HUDEP-2 (cell line): ENCODE measurements around the gene ECE1.

Experiments
- DNase-seq, 76 experiments: peaks; one replicate each; lab custom pipeline; 2025; ENCODE audit not compliant: unreplicated experiment in 76 of 76; lab: John Stamatoyannopoulos, UW

The ECE1 gene

GRCh38 chr1:21325731-21326387 is 35.6 kb upstream of the ECE1 start:
- DNase-seq = no peak

- peak in 2 of 76 experiments; percentile 36 to 51 for DNase-seq
Observed at GRCh38 chr1:21325231-21325718, 35.0 kb upstream of the ECE1 start.

- peak in 75 of 76 experiments; percentile 36 to 94 (median 87) for DNase-seq
Observed at GRCh38 chr1:21324368-21325141, 34.3 kb upstream of the ECE1 start.

DNA sequence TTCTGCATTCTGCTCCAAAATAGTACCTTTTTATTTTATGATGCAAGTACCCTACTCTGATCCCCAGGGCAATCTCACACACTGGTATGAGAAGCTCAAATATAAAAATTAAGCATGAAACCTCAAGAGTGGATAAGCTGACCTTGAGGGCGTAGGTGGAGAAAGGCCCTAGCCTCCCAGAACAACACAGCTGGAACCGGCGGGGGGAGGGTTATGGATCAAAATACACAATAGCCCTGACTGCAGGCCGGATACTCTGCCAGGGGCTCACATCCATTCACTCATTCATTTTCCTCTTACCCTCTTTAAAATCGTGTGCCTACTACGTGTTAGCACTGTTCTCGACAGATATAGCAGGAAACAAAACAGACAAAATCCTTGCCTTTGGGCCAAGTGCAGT is 32.8 kb upstream of the ECE1 start:
- DNase-seq = peak in 7 of 76 experiments; percentile 10 to 48 (median 30)

- DNase-seq = peak in 11 of 76 experiments; percentile 10 to 45 (median 23)
Observed at GRCh38 chr1:21322681-21323016, 32.4 kb upstream of the ECE1 start.

DNA sequence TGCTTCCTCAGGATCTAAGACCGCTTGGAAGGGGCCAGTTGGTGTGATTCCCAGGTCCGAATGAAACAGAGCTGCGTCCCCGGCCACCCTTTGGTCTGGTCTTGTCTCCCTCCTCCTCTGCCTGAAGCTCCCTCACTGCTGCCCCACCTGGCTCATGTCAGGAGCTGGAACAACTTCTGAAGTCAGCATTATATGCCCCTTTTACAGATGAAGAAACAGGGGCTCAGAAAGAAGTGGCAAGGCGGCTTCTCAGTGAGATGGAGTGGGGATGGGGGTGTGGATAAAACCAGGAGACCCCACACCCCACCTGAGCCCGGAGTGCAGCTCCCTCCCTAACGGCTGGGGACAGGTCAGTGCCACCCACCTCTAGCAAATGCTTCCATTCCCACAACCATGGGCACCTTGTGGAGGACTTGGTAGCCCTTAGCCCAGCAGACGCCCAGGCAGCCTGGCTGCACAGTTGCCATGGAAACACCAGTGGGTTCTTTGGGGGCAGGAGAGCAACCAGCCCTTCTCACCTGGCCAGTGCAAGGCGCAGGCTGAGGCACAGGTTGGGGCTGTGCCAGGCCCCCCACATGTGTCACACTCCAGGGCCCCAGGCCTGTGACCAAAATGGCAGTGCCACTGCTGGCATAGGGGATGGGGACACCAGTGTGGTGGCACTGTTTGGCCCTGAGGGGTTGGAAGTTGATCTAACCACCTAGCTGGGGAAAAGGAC is 31.9 kb upstream of the ECE1 start:
- peak in 4 of 76 experiments; percentile 15 to 33 (median 23) for DNase-seq

GRCh38 chr1:21320410-21321108 is 30.3 kb upstream of the ECE1 start:
- DNase-seq = peak in 54 of 76 experiments; percentile 22 to 75 (median 45)

DNA sequence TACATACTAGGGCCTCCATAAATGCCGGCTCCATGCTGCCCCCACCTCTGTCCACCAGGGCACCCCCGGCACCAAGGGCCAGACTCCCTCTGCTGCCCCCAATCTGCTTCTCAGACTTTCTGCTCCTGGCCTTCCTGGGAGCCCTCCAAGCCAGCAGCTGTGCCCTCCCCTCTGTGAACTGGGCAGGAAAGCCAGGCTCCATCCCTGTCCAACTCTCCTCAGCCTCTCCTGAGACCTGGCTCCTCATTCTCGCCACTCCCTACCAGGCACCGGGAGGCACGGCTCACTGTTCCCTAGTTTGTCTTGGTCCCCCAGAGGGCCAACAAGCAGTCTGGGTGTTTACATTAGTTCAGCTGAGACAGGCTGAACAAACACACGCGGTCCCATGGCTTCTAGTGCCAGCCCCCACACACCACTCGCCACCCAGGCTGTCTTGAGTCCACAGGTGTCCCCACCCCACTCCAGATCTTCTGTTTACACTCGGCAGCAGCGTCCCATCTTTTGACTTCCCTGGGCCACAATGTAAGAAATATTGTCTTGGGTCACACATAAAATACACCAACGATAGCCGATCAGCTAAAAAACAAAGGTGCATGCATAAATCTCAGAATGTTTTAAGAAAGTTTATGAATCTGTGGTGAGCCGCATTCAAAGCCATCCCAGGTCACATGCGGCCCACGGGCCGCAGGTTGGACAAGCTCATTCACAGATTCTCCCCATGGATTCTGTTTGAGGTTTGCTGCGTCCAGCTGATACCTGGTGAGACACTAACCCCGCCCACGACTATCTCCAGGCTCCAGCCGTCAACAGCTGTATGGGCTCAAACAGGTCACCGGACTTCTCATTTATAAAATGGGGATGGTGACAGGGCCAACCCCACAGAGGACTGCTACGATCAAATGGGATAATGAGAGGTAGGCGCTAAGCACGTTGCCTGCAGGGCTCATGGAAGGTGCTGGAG is 29.5 kb upstream of the ECE1 start:
- peak in 73 of 76 experiments; percentile 23 to 85 (median 58) for DNase-seq

- peak in 35 of 76 experiments; percentile 6 to 68 (median 29) for DNase-seq
Observed at GRCh38 chr1:21318714-21319159, 28.5 kb upstream of the ECE1 start.

DNA sequence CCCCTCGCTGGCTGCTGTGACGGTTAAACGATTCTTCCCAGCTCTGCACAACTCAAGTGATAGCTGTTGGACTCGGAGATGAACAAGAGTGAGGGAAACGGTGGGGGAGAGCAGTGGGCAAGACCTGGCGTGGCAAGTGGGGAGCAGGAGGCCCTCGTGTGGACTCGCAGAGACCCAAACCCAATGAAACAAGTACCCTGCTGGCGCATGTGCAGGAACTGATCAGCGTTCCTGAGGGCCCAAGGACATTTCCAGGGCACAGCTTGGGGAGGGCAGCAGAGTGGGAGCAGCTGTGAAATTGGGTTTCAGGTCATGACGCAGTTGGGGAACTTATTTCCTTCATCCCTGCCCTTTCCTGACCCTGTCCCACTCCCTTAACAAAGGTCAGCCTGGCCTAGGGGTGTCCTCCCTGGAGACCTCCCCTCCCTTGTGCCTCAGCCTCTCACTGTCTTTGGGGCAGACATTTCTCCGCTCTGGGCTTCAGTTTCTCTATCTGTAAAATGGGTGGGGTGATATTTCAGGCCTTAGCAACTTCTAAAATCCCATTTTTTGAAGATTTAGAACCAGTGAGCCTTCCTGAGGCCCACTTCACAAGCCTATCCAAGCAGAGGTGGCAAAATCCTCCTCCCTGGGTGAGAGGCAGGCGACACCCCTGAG is 27.9 kb upstream of the ECE1 start:
- no peak for DNase-seq

DNA sequence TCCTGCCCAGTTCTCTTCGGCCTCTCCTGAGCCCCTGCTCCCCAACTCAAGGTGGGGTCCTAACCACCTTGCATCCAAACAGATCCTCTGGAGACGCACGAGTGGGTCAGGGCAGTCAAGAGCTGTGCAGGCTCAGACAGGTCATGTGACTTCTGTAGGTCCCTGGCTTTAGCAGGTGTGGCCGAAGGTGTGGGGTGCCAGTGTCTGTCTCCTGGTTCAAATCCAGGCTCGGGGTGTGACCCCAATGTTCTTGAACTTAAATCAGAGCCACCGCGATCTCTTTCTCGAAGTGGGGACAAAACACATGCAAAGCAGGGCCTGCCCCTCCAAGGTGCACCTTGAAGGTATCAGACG is 27.4 kb upstream of the ECE1 start:
- no peak for DNase-seq

GRCh38 chr1:21317035-21317689 is 26.9 kb upstream of the ECE1 start:
- DNase-seq = no peak

GRCh38 chr1:21314743-21315396 is 24.6 kb upstream of the ECE1 start:
- DNase-seq = no peak

GRCh38 chr1:21313886-21314721 is 23.8 kb upstream of the ECE1 start:
- no peak for DNase-seq

DNA sequence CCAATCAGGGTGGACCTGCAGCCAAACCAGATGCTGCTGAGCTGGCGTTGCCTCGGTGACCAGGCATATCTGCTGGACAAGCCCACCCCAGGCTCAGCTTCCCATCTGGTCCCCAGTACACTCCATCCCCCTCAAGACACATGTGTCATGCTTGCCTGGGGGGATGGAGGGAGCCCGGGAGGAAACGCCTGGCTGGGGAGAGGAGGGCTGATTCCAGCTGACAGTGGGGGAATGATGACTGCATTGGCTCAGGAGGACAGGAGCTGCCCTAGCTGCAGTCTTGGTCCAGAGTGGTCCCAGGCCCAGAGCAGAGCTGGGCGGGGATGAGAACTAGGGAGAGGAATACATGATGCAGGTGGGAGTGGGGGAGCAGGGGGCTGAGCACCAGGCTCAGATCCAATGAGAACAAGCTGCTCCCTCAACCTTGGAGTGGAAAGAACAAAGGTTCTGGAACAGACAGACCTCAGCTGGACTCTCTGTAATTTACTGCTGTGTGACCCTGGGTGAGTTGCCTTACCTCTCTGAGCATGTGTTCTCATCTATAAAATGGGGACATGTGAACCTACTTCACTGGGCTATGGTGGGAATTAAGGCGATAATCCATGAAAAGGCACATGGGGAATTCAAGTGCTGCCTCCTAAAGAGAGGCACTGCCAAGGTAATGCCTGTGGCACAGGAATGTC is 23.1 kb upstream of the ECE1 start:
- DNase-seq = no peak

- DNase-seq = no peak
Observed at GRCh38 chr1:21312407-21312992, 22.2 kb upstream of the ECE1 start.
